Esophagus squamous epithelium (tissue), 4 donors: ENCODE measurements around the gene SMS.

Experiments used
- POLR2A ChIP-seq, 4 donors: fragments of 450-650 bp; IDR thresholded peaks; one replicate each; pipeline ENCODE4 v1.6.1; 2017; ENCODE audit warnings: antibody characterized with exemption in 4 of 4, mild to moderate bottlenecking in 4 of 4, moderate library complexity in 3 of 4
- TF ChIP-seq, protein P1 (sequence below), 6 experiments: fragments of 450-650 bp in 4 of 6; fragments of 200-600 bp in 2 of 6; sonication (generic) in 2 of 6; IDR thresholded peaks; one replicate each; pipeline ENCODE4 v1.5.1; 2016 to 2019; ENCODE audit warnings: antibody characterized with exemption in 6 of 6, mild to moderate bottlenecking in 4 of 6, moderate library complexity in 4 of 6

DNA sequence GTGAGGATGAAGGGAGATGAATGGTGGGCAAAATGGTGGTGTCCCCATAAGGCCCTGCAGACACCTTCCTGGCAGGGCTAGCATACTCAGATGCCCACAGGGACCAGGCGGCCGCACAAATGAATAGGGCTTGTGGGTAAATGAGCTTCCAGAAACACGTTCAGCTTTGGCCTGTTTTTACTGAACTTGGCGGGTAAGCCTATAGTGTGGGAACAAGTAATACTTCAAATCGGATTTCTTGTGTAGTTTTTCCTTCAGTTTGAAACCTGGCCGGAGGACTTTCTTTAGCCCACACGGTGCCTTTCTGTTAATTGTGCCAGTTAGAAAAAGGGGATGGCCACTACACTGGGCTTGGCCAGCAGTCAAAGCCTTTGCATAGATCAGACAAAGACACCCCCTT, 22.8 kb downstream of the SMS start:
- no peak for TF ChIP-seq POLR2A (IDR thresholded peaks at IDR 0.05)
- TF ChIP-seq, protein P1, sequence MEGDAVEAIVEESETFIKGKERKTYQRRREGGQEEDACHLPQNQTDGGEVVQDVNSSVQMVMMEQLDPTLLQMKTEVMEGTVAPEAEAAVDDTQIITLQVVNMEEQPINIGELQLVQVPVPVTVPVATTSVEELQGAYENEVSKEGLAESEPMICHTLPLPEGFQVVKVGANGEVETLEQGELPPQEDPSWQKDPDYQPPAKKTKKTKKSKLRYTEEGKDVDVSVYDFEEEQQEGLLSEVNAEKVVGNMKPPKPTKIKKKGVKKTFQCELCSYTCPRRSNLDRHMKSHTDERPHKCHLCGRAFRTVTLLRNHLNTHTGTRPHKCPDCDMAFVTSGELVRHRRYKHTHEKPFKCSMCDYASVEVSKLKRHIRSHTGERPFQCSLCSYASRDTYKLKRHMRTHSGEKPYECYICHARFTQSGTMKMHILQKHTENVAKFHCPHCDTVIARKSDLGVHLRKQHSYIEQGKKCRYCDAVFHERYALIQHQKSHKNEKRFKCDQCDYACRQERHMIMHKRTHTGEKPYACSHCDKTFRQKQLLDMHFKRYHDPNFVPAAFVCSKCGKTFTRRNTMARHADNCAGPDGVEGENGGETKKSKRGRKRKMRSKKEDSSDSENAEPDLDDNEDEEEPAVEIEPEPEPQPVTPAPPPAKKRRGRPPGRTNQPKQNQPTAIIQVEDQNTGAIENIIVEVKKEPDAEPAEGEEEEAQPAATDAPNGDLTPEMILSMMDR (IDR thresholded peaks at IDR 0.05) = no peak
